ENCODE results near the gene TSC1.
A peak's percentile ranks its signal among the peaks of the same experiment; 100 is the strongest.

The TSC1 gene

DNA sequence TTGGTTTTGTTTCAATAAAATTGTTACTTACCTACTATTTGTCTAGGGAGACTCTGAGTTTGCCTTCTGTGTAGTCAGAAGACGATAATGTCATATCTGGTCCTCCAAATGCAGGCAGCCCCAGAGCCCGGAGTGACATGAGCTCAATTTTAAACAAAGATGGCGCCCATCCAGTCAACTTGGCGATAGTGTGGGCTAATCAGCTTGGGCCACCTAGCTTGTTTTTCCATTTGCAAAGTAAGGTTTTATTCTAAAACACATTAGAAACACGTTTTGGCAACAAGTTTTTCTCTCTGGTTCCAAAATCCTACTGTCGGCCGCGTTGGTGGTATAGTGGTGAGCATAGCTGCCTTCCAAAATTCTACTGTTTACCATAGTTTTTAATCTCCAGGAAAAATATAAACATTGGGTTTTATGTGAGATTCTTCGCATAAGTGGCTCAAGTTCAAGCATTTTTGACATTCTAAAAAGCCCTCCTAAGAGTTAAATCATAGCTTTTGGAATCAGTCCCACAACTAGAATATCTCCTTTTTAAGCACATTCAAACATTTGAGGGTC lies 13.2 kb downstream of the TSC1 start:
- DNase-seq, result no peak

GRCh38 chr9:132927704-132928103 lies 16.7 kb downstream of the TSC1 start:
- no peak for DNase-seq

DNA sequence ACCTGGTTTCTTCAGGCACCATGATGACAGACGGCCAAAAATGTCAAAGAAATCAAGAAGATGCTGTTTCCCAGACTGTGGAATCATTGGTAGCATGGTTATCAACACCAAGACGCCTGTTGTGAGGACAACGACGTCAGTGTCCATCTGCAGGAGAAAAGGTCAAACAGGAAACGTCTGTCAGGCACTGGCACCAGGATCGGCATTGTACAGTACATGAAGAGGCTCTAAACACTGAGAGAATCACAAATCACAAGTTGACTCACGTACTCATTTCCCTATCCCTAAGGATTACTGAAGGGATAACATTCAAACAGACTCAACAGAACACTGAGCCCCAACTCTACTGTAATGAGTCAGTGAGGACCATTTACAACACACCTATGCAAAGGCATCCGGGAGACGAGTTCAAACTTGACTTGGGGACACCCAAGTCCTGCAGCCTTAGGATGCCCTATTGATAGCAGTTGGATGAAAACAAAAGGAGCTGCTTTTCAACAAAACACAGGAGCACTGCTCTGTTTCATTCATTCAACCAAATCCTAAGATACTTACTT lies 21.0 kb downstream of the TSC1 start:
- no peak for DNase-seq

GRCh38 chr9:132919614-132920268 lies 24.7 kb downstream of the TSC1 start:
- no peak for DNase-seq

DNA sequence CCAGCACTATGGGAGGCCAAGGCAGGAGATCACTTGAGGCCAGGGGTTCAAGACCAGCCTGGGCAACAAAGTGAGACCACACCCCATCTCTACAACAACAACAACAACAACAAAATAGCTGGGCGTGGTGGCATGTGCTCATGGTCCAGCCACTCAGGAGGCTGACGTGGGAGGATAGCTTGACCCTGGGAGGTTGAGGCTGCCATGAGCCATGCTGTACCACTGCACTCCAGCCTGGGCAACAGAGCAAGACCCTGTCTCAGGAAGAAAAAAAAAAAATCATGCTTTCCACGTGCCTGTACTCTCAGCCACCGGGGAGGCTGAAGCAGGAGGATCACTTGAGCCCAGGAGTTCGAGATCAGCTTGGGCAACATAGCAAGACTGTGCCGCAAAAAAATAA lies 29.5 kb downstream of the TSC1 start:
- DNase-seq, result no peak

GRCh38 chr9:132912131-132912530 lies 32.3 kb downstream of the TSC1 start:
- no peak for DNase-seq

DNA sequence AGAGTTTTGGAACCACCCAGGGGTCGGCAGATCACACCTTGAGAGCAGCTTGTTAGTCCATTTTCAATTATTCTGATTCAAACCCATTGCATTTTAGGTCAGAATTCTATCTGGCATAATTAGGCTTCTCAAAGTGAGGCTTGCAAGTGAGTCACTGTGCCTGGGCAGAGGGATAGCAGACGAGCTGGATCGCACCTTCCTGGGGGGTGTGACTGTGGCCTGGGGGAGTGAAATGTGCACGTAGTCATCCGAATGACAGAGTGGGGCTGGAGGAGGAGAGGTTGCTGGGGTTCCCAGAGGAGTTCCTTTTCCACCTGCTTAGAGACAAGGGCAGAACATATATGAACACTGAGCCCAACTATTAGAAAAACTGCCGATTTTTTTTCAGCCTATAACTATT lies 34.0 kb downstream of the TSC1 start:
- no peak for DNase-seq

DNA sequence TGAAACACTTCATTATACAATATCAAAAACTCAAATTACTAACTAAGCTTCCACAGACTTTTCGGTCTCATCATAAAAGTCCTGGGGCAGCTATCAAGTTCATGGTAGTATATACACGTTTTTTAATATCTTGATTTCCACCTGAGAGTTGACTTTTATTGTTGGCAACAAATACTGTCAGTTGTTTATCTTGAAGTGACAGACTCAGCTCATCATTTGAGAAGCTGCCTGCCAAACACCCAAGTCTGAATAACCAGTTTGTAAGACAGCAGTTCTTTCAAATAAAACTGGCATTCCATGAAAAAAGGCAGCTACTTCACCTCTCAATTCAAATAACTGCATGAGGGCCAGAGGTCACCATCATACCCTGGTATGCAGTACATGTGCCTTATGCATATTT lies 35.1 kb downstream of the TSC1 start:
- no peak for DNase-seq

GRCh38 chr9:132908635-132909034 lies 35.8 kb downstream of the TSC1 start:
- no peak for DNase-seq

DNA sequence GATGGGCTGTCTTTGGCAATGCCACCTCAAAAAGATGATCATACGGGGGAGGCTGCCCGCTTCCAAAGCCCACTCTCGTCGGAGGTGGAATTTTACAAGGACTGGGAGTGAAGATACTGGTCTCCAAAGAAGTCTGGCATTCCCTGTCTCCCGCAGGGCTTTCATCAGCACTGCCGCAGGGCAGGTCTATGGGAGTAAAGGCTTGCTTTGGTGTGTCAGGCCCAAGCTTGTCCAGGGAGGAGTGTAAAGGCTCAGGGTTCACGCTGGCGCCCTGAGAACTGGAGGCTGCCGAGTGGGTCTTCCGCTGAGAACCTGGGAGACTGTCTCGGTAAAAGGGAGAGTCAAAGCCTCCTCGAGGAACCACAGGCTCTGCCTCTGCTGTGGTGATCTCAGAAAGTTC lies 38.7 kb downstream of the TSC1 start:
- DNase-seq, result no peak

DNA sequence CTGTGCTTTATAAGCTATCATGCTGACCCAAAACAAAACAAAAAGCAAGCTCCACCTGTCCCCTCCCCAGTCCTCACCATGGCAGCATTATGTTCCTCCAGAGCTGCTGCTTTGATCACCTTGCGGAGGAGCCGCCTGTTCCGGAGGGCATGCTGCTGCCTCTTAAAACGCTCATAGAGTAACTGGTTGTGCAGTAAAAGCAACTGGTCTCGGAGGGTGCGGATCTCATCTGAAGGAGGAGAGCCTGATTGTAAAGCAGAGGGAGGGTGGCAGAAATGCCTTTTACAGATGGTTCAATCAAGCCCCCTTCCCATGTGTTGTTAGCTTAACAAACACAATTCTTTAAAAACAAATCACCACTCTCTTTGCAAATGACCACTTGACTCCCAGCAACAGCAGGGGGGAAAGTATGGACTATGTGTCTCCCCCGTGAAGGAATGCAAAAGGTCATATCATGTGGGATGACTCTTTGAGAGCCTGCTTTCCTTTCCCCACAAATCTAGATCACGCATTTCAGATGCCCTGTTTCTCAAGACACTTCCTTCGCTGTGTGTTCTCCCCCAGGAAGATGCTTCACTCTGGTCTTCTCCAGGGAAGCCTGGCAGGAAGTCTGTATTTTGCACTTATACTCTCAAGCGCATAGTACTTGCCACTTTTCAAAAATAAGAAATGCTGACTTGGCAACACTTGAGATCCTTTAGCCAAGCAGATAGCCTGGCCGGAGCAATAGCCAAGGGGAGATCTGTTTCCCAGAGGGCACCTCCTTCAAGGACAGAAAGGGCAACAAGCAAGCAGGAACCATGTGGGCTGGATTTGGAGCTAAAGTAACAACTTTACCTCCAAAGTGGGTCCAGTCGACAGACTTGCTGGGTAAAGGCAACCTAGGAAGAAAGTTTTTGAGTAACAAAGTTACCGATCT lies 40.6 kb downstream of the TSC1 start:
- DNase-seq, result no peak

GRCh38 chr9:132901858-132902831 lies 42.3 kb downstream of the TSC1 start:
- DNase-seq, result peak; percentile 10

DNA sequence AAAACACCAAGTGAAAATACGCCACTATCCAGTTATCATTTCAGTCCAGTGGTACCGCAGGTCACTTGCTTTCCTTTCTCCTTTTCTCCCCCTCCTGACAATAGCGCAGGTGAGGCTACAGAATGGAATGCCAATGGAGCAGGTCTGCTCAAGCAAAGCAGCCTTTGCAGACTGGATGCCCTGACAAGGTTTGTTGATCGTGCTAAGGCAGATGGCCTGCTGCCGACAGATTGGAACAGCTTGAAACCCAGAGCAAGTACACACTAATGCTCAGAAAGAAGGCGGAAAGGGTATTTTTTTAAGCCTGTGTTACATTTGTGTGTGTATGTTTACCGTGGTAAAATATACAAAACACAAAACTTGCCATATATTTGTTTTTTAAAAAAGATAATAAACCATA lies 46.4 kb downstream of the TSC1 start:
- no peak for DNase-seq

DNA sequence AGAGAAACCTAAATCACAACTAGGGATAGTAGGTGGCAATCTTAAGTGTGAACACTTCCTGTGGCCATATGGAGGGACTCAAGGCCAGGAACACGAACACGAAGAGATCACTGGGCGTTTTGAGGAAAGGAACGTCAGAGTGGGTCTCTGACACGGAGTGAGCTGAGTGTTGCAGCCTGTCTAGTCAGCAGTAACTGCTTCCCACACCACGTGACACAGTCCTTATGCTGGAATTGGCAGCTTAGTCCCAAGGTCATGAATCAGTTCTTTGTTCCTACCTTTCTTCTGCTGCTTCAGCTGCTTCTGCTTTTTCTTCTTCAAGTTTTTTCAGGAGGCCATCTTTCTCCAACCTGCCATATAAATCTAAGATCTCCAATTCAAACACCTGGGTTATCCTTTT lies 47.5 kb downstream of the TSC1 start:
- DNase-seq, result no peak

GRCh38 chr9:132896264-132896663 lies 48.2 kb downstream of the TSC1 start:
- DNase-seq, result no peak

DNA sequence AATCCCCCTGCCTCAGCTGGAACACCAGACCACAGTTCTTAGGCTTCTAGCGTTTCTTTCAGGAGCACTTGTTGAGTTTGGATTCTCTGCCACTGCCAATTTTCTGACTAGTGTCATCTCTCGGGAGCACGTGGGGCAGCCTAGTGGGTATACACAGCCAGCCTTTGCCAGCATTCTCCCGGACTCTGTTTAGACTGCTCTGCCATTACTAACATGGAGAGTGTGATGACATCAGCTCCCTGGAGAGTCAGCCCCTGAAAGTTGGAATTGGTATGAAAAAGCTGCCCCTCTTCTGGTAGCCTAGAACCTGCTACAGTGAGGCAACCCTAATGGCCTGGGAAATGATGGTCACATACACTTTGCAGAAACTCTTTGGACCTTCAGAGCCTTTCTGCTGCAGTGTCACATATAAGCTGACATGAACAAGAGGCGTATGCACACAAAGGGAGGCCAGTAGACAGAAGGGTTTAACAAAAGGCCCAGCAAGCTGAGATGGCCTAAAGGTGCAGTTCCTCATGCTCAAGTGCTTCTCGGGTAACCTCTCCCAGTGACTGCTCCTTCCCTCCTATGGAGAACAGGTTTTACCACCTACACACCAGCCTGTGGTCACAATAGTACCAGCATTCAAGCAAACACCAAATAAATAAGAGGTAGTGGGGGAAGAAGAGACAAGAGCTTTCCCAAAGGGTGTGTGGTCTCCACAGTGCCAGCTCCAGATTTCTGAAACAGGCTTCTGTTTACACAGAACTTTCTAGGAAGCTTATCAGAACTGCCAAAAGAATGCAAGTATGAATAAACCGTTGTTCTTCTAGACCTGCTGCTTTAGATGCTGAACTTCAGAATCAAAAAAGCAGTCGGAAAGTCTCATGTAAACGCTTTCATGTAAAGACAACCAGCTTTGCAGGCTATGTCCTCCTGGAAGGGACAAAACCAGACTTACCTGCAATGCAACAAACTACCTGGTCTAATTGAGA lies 49.3 kb downstream of the TSC1 start:
- no peak for DNase-seq

GRCh38 chr9:132894346-132894745 lies 50.1 kb downstream of the TSC1 start:
- DNase-seq, result no peak

GRCh38 chr9:132892400-132892799 lies 52.0 kb downstream of the TSC1 start:
- DNase-seq, result no peak

GRCh38 chr9:132888151-132888550 lies 56.3 kb downstream of the TSC1 start:
- DNase-seq, result no peak

DNA sequence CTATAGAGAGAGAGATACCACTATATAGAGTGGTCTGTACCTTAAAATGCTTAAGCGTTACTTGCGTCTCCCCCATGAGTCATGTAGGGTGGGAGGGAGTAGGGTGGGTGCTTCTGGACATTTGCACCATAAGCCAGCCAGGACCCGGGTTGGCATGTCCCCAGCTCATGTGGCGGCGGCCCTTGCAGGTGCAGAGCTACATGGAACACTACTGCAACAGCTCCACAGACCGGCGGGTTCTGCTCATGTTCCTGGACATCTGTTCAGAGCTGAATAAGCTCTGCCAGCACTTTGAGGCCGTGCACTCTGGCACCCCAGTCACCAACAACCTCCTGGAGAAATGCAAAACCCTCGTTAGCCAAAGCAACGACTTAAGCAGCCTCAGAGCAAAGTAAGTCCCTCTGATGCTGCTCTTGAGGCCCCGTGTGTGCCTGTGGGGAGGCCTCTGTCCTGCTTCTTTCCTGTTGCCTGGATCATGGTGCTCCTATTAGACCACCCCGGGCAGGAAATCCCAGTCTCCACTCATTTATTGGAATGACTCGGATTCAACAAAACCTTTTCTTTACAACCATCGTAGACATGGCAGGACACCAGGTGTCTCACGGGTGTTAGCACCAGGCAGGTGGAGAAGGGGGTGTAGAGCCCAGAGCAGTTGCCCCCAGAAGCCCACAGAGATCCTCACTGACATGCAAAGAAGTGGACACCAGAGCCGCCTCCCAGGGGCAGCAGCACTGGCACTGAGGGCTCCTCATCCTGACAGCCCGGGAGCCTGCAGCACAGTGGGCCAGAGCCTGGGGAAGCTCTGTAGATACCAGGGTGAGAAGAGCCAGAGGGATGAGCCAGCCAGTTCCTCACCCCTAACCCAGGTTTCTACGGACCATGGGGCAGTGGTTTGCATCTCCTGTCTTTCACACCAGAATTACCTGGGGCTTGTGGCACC lies 57.0 kb downstream of the TSC1 start:
- DNase-seq, result no peak

All from NK-92 treated with Interleukin-12 subunit alpha and Interleukin-12 subunit beta, amount 100 ng/mL, for 24 hours (cell line).